HL-60 (cell line): ENCODE data around the gene CHD2.

Experiments used
- CTCF ChIP-seq: IDR thresholded peaks from one replicate; pipeline ENCODE4 v1.5.1; 2011; ENCODE audit warnings: low read length, control low read depth, inconsistent platforms; ENCODE audit not compliant: insufficient read depth
- POLR2AphosphoS5 ChIP-seq: IDR thresholded peaks from 2 replicates; pipeline ENCODE4 v1.6.1; 2012; ENCODE audit warnings: low read depth
- TF ChIP-seq, protein P1 (sequence below): IDR thresholded peaks from 2 replicates; pipeline ENCODE4 v1.6.1; 2012; ENCODE audit warnings: low read depth; ENCODE audit not compliant: insufficient replicate concordance

- TF ChIP-seq CTCF (peak; percentile 71), POLR2AphosphoS5 (no peak)
- TF ChIP-seq, protein P1, sequence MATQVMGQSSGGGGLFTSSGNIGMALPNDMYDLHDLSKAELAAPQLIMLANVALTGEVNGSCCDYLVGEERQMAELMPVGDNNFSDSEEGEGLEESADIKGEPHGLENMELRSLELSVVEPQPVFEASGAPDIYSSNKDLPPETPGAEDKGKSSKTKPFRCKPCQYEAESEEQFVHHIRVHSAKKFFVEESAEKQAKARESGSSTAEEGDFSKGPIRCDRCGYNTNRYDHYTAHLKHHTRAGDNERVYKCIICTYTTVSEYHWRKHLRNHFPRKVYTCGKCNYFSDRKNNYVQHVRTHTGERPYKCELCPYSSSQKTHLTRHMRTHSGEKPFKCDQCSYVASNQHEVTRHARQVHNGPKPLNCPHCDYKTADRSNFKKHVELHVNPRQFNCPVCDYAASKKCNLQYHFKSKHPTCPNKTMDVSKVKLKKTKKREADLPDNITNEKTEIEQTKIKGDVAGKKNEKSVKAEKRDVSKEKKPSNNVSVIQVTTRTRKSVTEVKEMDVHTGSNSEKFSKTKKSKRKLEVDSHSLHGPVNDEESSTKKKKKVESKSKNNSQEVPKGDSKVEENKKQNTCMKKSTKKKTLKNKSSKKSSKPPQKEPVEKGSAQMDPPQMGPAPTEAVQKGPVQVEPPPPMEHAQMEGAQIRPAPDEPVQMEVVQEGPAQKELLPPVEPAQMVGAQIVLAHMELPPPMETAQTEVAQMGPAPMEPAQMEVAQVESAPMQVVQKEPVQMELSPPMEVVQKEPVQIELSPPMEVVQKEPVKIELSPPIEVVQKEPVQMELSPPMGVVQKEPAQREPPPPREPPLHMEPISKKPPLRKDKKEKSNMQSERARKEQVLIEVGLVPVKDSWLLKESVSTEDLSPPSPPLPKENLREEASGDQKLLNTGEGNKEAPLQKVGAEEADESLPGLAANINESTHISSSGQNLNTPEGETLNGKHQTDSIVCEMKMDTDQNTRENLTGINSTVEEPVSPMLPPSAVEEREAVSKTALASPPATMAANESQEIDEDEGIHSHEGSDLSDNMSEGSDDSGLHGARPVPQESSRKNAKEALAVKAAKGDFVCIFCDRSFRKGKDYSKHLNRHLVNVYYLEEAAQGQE = no peak
Measured at GRCh38 chr15:93035953-93036810, 136.1 kb downstream of the CHD2 start.
